NCI-H128 (cell line): ENCODE data around the gene OR13J1.
A peak's percentile ranks its signal among the peaks of the same experiment; 100 is the strongest.
"Not testable (repeated sequence)": the region's sequence is repeated elsewhere in the genome, so short reads cannot be mapped to it uniquely, and the experiment has no call there.

ENCODE experiments used
- DNase-seq: peaks from one replicate; lab custom pipeline; 2025; ENCODE audit not compliant: unreplicated experiment; lab: John Stamatoyannopoulos, UW

The OR13J1 gene

GRCh38 chr9:35905051-35905781 lies 35.0 kb upstream of the OR13J1 start:
- DNase-seq = no peak

- DNase-seq = no peak
Observed at GRCh38 chr9:35904338-35904737, 34.1 kb upstream of the OR13J1 start.

GRCh38 chr9:35903049-35903448 lies 32.8 kb upstream of the OR13J1 start:
- DNase-seq = no peak

- DNase-seq = no peak
Observed at GRCh38 chr9:35899021-35899420, 28.8 kb upstream of the OR13J1 start.

GRCh38 chr9:35898337-35898736 lies 28.1 kb upstream of the OR13J1 start:
- DNase-seq = no peak

GRCh38 chr9:35897376-35898099 lies 27.3 kb upstream of the OR13J1 start:
- not testable (repeated sequence) for DNase-seq

- DNase-seq = no peak
Observed at GRCh38 chr9:35896570-35896969, 26.4 kb upstream of the OR13J1 start.

- no peak for DNase-seq
Observed at GRCh38 chr9:35892051-35892450, 21.9 kb upstream of the OR13J1 start.

- no peak for DNase-seq
Observed at GRCh38 chr9:35891646-35892045, 21.4 kb upstream of the OR13J1 start.

- not testable (repeated sequence) for DNase-seq
Observed at GRCh38 chr9:35884908-35885307, 14.7 kb upstream of the OR13J1 start.

GRCh38 chr9:35882996-35883395 lies 12.8 kb upstream of the OR13J1 start:
- DNase-seq = no peak

- peak; percentile 38 for DNase-seq
Observed at GRCh38 chr9:35882263-35882848, 12.2 kb upstream of the OR13J1 start.

GRCh38 chr9:35872505-35872904 lies 2.3 kb upstream of the OR13J1 start:
- DNase-seq = no peak

- DNase-seq = no peak
Observed at GRCh38 chr9:35871545-35871944, 1.3 kb upstream of the OR13J1 start.

- DNase-seq = no peak
Observed at GRCh38 chr9:35869621-35870216, 482 bp downstream of the OR13J1 start.

- DNase-seq = no peak
Observed at GRCh38 chr9:35868933-35869332, 1.3 kb downstream of the OR13J1 start.

GRCh38 chr9:35867538-35867937 lies 2.7 kb downstream of the OR13J1 start:
- no peak for DNase-seq

- DNase-seq = no peak
Observed at GRCh38 chr9:35864695-35865255, 5.4 kb downstream of the OR13J1 start.

GRCh38 chr9:35863583-35863982 lies 6.6 kb downstream of the OR13J1 start:
- DNase-seq = no peak

GRCh38 chr9:35862328-35862727 lies 7.9 kb downstream of the OR13J1 start:
- DNase-seq = no peak

GRCh38 chr9:35861161-35861897 lies 8.9 kb downstream of the OR13J1 start:
- no peak for DNase-seq
